HG02970 (cell line): ENCODE data around the gene UQCR11.

Experiments used
- ATAC-seq: cut with Tn5 transposase; IDR thresholded peaks from one replicate; pipeline ENCODE4 v1.9.1; 2021; ENCODE audit warnings: mild to moderate bottlenecking, moderate library complexity, moderate number of reproducible peaks; ENCODE audit not compliant: unreplicated experiment, low FRiP score

UQCR11 gene

GRCh38 chr19:1572795-1573194 lies 32.5 kb downstream of the UQCR11 start:
- ATAC-seq = no peak

- no peak for ATAC-seq
Measured at GRCh38 chr19:1571358-1571757, 33.9 kb downstream of the UQCR11 start.

GRCh38 chr19:1570836-1571235 lies 34.4 kb downstream of the UQCR11 start:
- ATAC-seq = no peak

GRCh38 chr19:1569997-1570396 lies 35.3 kb downstream of the UQCR11 start:
- ATAC-seq = no peak

- ATAC-seq = peak; percentile 68
Measured at GRCh38 chr19:1568320-1569019, 36.8 kb downstream of the UQCR11 start, which contains the start of gene MEX3D. TSS of gene MEX3D (minus strand) at chr19:1568325. CDS start at chr19:1568058, 267 bp downstream.

GRCh38 chr19:1567848-1568227 lies 37.4 kb downstream of the UQCR11 start:
- ATAC-seq = peak; percentile 27

GRCh38 chr19:1567116-1567847 lies 38.0 kb downstream of the UQCR11 start:
- no peak for ATAC-seq

GRCh38 chr19:1566392-1567115 lies 38.7 kb downstream of the UQCR11 start:
- no peak for ATAC-seq

GRCh38 chr19:1563251-1563650 lies 42.0 kb downstream of the UQCR11 start:
- ATAC-seq = no peak

GRCh38 chr19:1561236-1561842 lies 43.9 kb downstream of the UQCR11 start:
- no peak for ATAC-seq

- ATAC-seq = no peak
Measured at GRCh38 chr19:1560286-1560882, 44.9 kb downstream of the UQCR11 start.

- ATAC-seq = no peak
Measured at GRCh38 chr19:1558552-1558951, 46.7 kb downstream of the UQCR11 start.

GRCh38 chr19:1556390-1557070 lies 48.7 kb downstream of the UQCR11 start:
- no peak for ATAC-seq

- ATAC-seq = no peak
Measured at GRCh38 chr19:1555487-1556389, 49.5 kb downstream of the UQCR11 start.

- ATAC-seq = no peak
Measured at GRCh38 chr19:1554968-1555367, 50.3 kb downstream of the UQCR11 start.

GRCh38 chr19:1553415-1553814 lies 51.8 kb downstream of the UQCR11 start:
- no peak for ATAC-seq

GRCh38 chr19:1551068-1552040 lies 53.9 kb downstream of the UQCR11 start:
- no peak for ATAC-seq
